Body of pancreas (tissue), 4 donors: Measurements from ENCODE around the gene ZFY. TPM values are rescaled to one million over a fixed set of nuclear protein-coding genes. Genes with fewer than 3 reads are reported as not detected.
A peak's percentile ranks its signal among the peaks of the same experiment; 100 is the strongest.

ENCODE experiments used
- ATAC-seq: fragments of 150-250 bp; one replicate; pipeline ENCODE4 v1.9.1; 2016
- DNase-seq, 4 donors: peaks; one replicate each; pipeline ENCODE4 v3.0.0-alpha.2; 2019
- H3K27ac ChIP-seq, 4 donors: fragments of 200-600 bp; sonication (generic); 1 replicate in 3 of 4; 2 replicates in 1 of 4; pipeline versions ENCODE4 v1.5.1 to v1.6.1; 2016 to 2019; ENCODE audit warnings: mild to moderate bottlenecking in 1 of 4, mixed read lengths in 1 of 4, moderate library complexity in 1 of 4
- H3K27me3 ChIP-seq, 2 donors: fragments of 200-600 bp; sonication (generic); one replicate each; pipeline ENCODE4 v1.6.0; 2016; ENCODE audit warnings: mild to moderate bottlenecking in 1 of 2
- H3K36me3 ChIP-seq, 2 donors: fragments of 200-600 bp; sonication (generic); replicated peaks in 1 of 2; 2 replicates each; pipeline ENCODE4 v1.5.1; 2016; ENCODE audit warnings: low read depth in 2 of 2; ENCODE audit not compliant: insufficient read depth in 1 of 2
- H3K4me1 ChIP-seq: fragments of 200-600 bp; sonication (generic); one replicate; pipeline ENCODE4 v1.6.0; 2016
- H3K4me3 ChIP-seq, 2 donors: fragments of 200-600 bp; sonication (generic); 1 replicate in 1 of 2; 2 replicates in 1 of 2; pipeline ENCODE4 v1.5.1; 2016 to 2019
- H3K9me3 ChIP-seq, 3 donors: fragments of 200-600 bp; sonication (generic); 1 replicate in 2 of 3; 2 replicates in 1 of 3; pipeline ENCODE4 v1.5.1; 2016
- CTCF ChIP-seq, 7 experiments: fragments of 450-650 bp in 4 of 7; fragments of 200-600 bp in 3 of 7; sonication (generic) in 3 of 7; IDR thresholded peaks; one replicate each; pipeline ENCODE4 v1.5.1; 2016 to 2019; ENCODE audit warnings: antibody characterized with exemption in 7 of 7
- POLR2A ChIP-seq, 3 donors: fragments of 450-650 bp; IDR thresholded peaks; one replicate each; pipeline ENCODE4 v1.6.1; 2016; ENCODE audit warnings: antibody characterized with exemption in 3 of 3, mild to moderate bottlenecking in 2 of 3
- WGBS, 2 donors: methylation state at CpG; one replicate each; pipeline ENCODE4 v1.1.5; 2017; 5-methylcytosine and 5-hydroxymethylcytosine counted together
- intact Hi-C: fragments of 100-400 bp; cut with DNase I; formaldehyde crosslinking; loops from one replicate; pipeline ENCODE4 v1.15.1; 2023
- total RNA-seq, 2 donors: library from RNA; depleted of rRNA; stranded (reverse); fragments of >200 nt; gene quantifications; one replicate each; pipeline ENCODE4 v1.1.0, GENCODE V29; 2016

ZFY gene
- total RNA-seq, 2 donors from 2014 or later: not detected

GRCh38 chrY:2935716-2936435 lies 695 bp downstream of the ZFY start:
- Histone ChIP-seq H3K9me3 (no peaks in the 10 kb centered on the region), H3K27me3 (no peaks in the 10 kb centered on the region), H3K27ac (peak overlapping the region in 2 of 4 donors; percentile 97 to 99), H3K4me3 (peak overlapping the region in 1 of 2 donors; percentile 25), H3K36me3 (no peaks in the 10 kb centered on the region), H3K4me1 (peaks cover 4% of the 10 kb centered on the region)
- ATAC-seq (peak; percentile 86), DNase-seq (peak in 2 of 4 donors; percentile 88 to 90)
- intact Hi-C loops: no loop called here
- 0 to 1% methylated on average over 6 to 44 of the region's 63 CpGs for WGBS, 2 donors
- TF ChIP-seq POLR2A (IDR thresholded peaks at IDR 0.05) (no peak), CTCF (IDR thresholded peaks at IDR 0.05) (peak in 2 of 7 experiments; percentile 50 to 53)

DNA sequence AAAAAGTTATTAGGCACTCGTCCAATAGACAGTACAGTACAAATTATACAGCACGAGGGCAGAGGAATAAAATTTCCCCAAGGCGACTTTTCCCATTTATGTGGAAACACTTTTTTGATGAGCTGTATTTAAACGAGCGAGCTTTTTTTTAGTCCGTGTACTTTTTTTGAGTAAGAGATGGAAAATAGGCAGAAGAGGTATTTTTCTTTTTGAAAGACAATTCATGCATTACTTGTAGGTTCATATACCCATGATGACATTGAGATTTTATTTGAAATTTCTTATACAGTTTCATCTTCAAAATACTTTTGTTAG lies 1.2 kb downstream of the ZFY start:
- ATAC-seq (no peak), DNase-seq (no peak)
- H3K27ac ChIP-seq: peak overlapping the region in 2 of 4 donors; percentile 97 to 99
- H3K4me3 ChIP-seq: peak overlapping the region in 1 of 2 donors; percentile 25
- no peaks in the 10 kb centered on the region for H3K36me3 ChIP-seq
- intact Hi-C loops: no loop called here
- TF ChIP-seq POLR2A (IDR thresholded peaks at IDR 0.05) (no peak), CTCF (IDR thresholded peaks at IDR 0.05) (no peak)
- peaks cover 4% of the 10 kb centered on the region for H3K4me1 ChIP-seq
- H3K27me3 ChIP-seq: no peaks in the 10 kb centered on the region
- 0 to 2% methylated on average over 6 of the region's 6 CpGs for WGBS, 2 donors
- no peaks in the 10 kb centered on the region for H3K9me3 ChIP-seq

- no peaks in the 10 kb centered on the region for H3K9me3 ChIP-seq
- H3K4me3 ChIP-seq: no peak overlapping the region
- H3K4me1 ChIP-seq: peaks cover 4% of the 10 kb centered on the region
- no peak for ATAC-seq
- WGBS, 2 donors: 57 to 77% methylated on average over 16 to 18 of the region's 19 CpGs
- H3K27me3 ChIP-seq: no peaks in the 10 kb centered on the region
- no peak for TF ChIP-seq POLR2A (IDR thresholded peaks at IDR 0.05)
- no peak for TF ChIP-seq CTCF (IDR thresholded peaks at IDR 0.05)
- intact Hi-C loops: no loop called here
- H3K36me3 ChIP-seq: no peaks in the 10 kb centered on the region
- H3K27ac ChIP-seq: peak overlapping the region in 1 of 4 donors; percentile 99
- no peak for DNase-seq
These were observed 2.0 kb downstream of the ZFY start for GRCh38 chrY:2937149-2937548.

GRCh38 chrY:2949590-2950252 lies 14.5 kb downstream of the ZFY start:
- H3K4me1 ChIP-seq: peaks cover 15% of the 10 kb centered on the region
- no peaks in the 10 kb centered on the region for H3K9me3 ChIP-seq
- H3K27ac ChIP-seq: no peak overlapping the region
- intact Hi-C loops: no loop called here
- no peaks in the 10 kb centered on the region for H3K36me3 ChIP-seq
- H3K4me3 ChIP-seq: no peak overlapping the region
- WGBS, 2 donors: 88 to 96% methylated on average over 7 of the region's 7 CpGs
- DNase-seq (no peak), ATAC-seq (no peak)
- TF ChIP-seq POLR2A (IDR thresholded peaks at IDR 0.05) (no peak), CTCF (IDR thresholded peaks at IDR 0.05) (no peak)
- no peaks in the 10 kb centered on the region for H3K27me3 ChIP-seq
